MCF 10A (cell line): Measurements from ENCODE around the gene MARCHF11. TPM values are rescaled to one million over a fixed set of nuclear protein-coding genes. Genes with fewer than 3 reads are reported as not detected.

Experiments
- BruUV-seq: library from RNA; stranded (reverse); fragments of 400-500 nt; replicated peaks from 2 replicates; lab custom pipeline; 2021; lab: Mats Ljungman, UMichigan
- CTCF ChIA-PET: fragments of 300-600 bp; sonication (Branson Sonifier 250); formaldehyde crosslinking; extraction: SDS; loops from one replicate; lab custom pipeline; 2021; ENCODE audit warnings: antibody characterized with exemption, inconsistent platforms; lab: Yijun Ruan, JAX
- POLR2A ChIA-PET: fragments of 300-600, 350-650 bp; sonication (Branson Sonifier 250); formaldehyde crosslinking; extraction: SDS; loops from one replicate; lab custom pipeline; 2020; ENCODE audit warnings: antibody characterized with exemption, inconsistent platforms; lab: Yijun Ruan, JAX
- DNase-seq: peaks from one replicate; pipeline ENCODE4 v3.0.0-alpha.2; 2018; ENCODE audit not compliant: unreplicated experiment
- H3K27ac Mint-ChIP-seq: one replicate; pipeline ENCODE4 v1.8.0; 2022; ENCODE audit warnings: mild to moderate bottlenecking, low read depth, mixed read lengths; ENCODE audit not compliant: unreplicated experiment
- H3K27me3 Mint-ChIP-seq: one replicate; pipeline ENCODE4 v1.8.0; 2022; ENCODE audit warnings: mixed read lengths; ENCODE audit not compliant: insufficient read depth, unreplicated experiment
- H3K36me3 Mint-ChIP-seq: one replicate; pipeline ENCODE4 v1.8.0; 2022; ENCODE audit warnings: mild to moderate bottlenecking, moderate library complexity, mixed read lengths; ENCODE audit not compliant: insufficient read depth, unreplicated experiment
- H3K4me1 Mint-ChIP-seq: one replicate; pipeline ENCODE4 v1.8.0; 2022; ENCODE audit warnings: mixed read lengths; ENCODE audit not compliant: insufficient read depth, unreplicated experiment
- H3K4me3 Mint-ChIP-seq: one replicate; pipeline ENCODE4 v1.8.0; 2022; ENCODE audit warnings: mild to moderate bottlenecking, moderate library complexity, mixed read lengths; ENCODE audit not compliant: unreplicated experiment
- H3K9me3 Mint-ChIP-seq: one replicate; pipeline ENCODE4 v1.8.0; 2022; ENCODE audit warnings: mixed read lengths; ENCODE audit not compliant: unreplicated experiment
- intact Hi-C: fragments of 100-400 bp; cut with micrococcal nuclease; formaldehyde crosslinking; loops from 2 replicates; pipeline ENCODE4 v1.14.1; 2022
- total RNA-seq: library from RNA; stranded (reverse); gene quantifications from 2 replicates; pipeline ENCODE4 v1.2.3, GENCODE V29; 2022
- TF ChIP-seq, protein P1 (sequence below): fragments of 200-600 bp; IDR thresholded peaks from one replicate; pipeline ENCODE4 v1.8.0; 2022; ENCODE audit warnings: antibody characterized with exemption, mild to moderate bottlenecking; ENCODE audit not compliant: unreplicated experiment

The MARCHF11 gene
- total RNA-seq, 1 experiment from 2014 or later = not detected

DNA sequence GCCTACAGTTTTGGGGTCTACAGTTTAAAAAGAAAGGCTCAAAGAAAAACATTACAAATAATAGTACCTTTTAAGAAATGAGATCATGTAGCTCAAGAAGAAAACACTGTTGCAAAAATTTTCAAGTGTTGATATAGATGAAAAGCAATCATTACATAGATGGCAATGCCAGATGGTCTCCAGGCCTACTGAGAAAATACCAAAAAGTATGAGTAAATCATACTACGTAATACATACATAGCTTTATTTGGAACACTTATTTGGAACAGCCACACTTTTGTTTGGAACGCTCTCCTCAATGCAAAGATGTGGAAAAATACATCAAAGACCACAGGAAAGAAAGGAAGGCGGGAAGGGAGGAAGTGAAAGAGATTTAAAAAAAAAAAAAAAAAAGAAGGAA lies 44.1 kb downstream of the MARCHF11 start:
- H3K9me3 Mint-ChIP-seq = peaks cover 7% of the 10 kb centered on the region
- H3K4me1 Mint-ChIP-seq = peaks cover 3% of the 10 kb centered on the region
- DNase-seq = no peak
- H3K4me3 Mint-ChIP-seq = no peak overlapping the region
- H3K27ac Mint-ChIP-seq = no peak overlapping the region
- POLR2A ChIA-PET = no interaction called here
- CTCF ChIA-PET = interaction anchor here (0.7 to 1.6 kb wide), 2 partner anchors 19 to 25 kb away, joined by 3 to 8 read pairs; no protein-coding TSS in a partner anchor
- peaks cover 30% of the 10 kb centered on the region for H3K27me3 Mint-ChIP-seq
- TF ChIP-seq, protein P1, sequence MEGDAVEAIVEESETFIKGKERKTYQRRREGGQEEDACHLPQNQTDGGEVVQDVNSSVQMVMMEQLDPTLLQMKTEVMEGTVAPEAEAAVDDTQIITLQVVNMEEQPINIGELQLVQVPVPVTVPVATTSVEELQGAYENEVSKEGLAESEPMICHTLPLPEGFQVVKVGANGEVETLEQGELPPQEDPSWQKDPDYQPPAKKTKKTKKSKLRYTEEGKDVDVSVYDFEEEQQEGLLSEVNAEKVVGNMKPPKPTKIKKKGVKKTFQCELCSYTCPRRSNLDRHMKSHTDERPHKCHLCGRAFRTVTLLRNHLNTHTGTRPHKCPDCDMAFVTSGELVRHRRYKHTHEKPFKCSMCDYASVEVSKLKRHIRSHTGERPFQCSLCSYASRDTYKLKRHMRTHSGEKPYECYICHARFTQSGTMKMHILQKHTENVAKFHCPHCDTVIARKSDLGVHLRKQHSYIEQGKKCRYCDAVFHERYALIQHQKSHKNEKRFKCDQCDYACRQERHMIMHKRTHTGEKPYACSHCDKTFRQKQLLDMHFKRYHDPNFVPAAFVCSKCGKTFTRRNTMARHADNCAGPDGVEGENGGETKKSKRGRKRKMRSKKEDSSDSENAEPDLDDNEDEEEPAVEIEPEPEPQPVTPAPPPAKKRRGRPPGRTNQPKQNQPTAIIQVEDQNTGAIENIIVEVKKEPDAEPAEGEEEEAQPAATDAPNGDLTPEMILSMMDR = no peak
- intact Hi-C loops = no loop called here
- no TSS peak for BruUV-seq
- no peaks in the 10 kb centered on the region for H3K36me3 Mint-ChIP-seq

DNA sequence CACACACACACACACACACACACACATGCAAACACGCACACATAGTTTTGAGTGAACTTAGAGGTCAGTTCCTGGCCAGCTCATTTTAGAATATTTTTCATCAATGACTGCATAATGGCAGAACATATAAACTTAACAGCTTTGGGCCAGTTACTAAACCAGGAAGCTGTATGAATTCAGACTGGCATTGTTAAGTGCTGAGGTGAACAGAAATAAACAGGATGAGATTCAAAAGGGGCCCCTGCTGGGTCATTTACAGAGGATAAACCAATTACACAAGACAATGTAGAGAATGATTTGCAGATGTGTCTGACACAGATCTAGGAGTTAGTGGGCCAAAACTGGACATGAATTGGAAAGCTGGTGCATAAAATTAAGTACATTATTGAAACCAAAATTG lies 44.6 kb downstream of the MARCHF11 start:
- TF ChIP-seq, protein P1 = no peak
- no peak overlapping the region for H3K4me3 Mint-ChIP-seq
- H3K36me3 Mint-ChIP-seq = no peaks in the 10 kb centered on the region
- intact Hi-C loops = no loop called here
- H3K27ac Mint-ChIP-seq = no peak overlapping the region
- peaks cover 35% of the 10 kb centered on the region for H3K27me3 Mint-ChIP-seq
- no peak for DNase-seq
- ChIA-PET CTCF (interaction anchor here (0.7 to 1.6 kb wide), 2 partner anchors 20 to 26 kb away, joined by 3 to 8 read pairs; no protein-coding TSS in a partner anchor), POLR2A (no interaction called here)
- H3K4me1 Mint-ChIP-seq = no peaks in the 10 kb centered on the region
- H3K9me3 Mint-ChIP-seq = peaks cover 7% of the 10 kb centered on the region
- no TSS peak for BruUV-seq

DNA sequence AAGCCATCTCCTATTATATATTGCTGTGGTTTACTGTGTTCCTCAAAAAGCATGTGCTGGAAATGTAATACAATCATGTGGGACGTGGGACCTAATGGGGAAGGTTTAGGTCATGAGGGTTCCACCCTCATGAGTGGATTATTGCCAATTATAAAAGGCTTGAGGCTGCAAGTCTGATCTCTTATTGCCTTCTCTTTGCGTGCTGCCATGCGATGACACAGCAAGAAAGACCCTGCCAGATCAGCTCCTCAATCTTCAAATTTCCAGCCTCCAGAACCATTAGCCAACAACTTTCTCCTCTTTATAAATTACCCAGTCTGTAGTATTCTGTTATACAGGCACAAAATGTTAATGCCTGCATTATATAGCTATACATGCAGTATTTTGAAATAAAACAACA lies 45.4 kb downstream of the MARCHF11 start:
- no peak overlapping the region for H3K27ac Mint-ChIP-seq
- H3K36me3 Mint-ChIP-seq = no peaks in the 10 kb centered on the region
- peaks cover 7% of the 10 kb centered on the region for H3K9me3 Mint-ChIP-seq
- H3K4me1 Mint-ChIP-seq = no peaks in the 10 kb centered on the region
- no TSS peak for BruUV-seq
- TF ChIP-seq, protein P1 = no peak
- ChIA-PET CTCF (interaction anchor here (0.5 to 1.6 kb wide), 2 partner anchors 20 to 27 kb away, joined by 4 to 8 read pairs; no protein-coding TSS in a partner anchor), POLR2A (interaction anchor here (0.7 kb wide), 1 partner anchor 314 kb away, joined by 3 read pairs; no protein-coding TSS in a partner anchor)
- no peak overlapping the region for H3K4me3 Mint-ChIP-seq
- peaks cover 40% of the 10 kb centered on the region for H3K27me3 Mint-ChIP-seq
- DNase-seq = no peak
- intact Hi-C loops = no loop called here

DNA sequence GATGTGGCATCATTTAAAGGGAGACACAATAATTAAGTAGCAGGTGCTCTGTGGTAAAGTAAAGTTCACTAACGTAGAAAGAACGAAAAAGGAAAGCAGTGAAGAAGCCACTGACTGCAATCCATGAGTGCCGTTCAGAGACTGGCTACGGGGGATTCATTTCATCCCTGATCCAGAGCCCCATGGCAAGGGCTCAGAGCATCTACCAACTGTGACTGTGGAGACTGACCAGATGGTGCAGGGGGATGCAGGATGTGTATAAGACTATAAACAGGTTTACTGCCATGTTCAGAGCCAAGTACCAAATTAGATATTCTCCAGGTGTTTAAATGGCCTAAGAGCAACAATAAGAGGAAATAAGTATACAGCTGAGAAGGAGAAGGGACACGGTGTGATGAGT lies 47.7 kb downstream of the MARCHF11 start:
- Mint-ChIP-seq H3K27ac (no peak overlapping the region), H3K4me3 (no peak overlapping the region), H3K27me3 (peaks cover 61% of the 10 kb centered on the region), H3K9me3 (peaks cover 7% of the 10 kb centered on the region), H3K36me3 (no peaks in the 10 kb centered on the region), H3K4me1 (no peaks in the 10 kb centered on the region)
- intact Hi-C loops = no loop called here
- DNase-seq = no peak
- POLR2A ChIA-PET = interaction anchor here (0.6 kb wide), 2 partner anchors 115 to 259 kb away, joined by 3 to 4 read pairs; no protein-coding TSS in a partner anchor
- no TSS peak for BruUV-seq
- CTCF ChIA-PET = no interaction called here
- TF ChIP-seq, protein P1 = no peak
